Mesodermal cell (in vitro differentiated cells): Measurements from ENCODE around the gene MEGF8.

Source experiments
- H3K27ac ChIP-seq: 2 replicates; pipeline ENCODE4 v1.7.0; 2013; ENCODE audit warnings: mild to moderate bottlenecking, low read depth, low read length, moderate library complexity; ENCODE audit not compliant: severe bottlenecking
- H3K36me3 ChIP-seq: 2 replicates; pipeline ENCODE4 v1.7.1; 2013; ENCODE audit warnings: mild to moderate bottlenecking, low read length, moderate library complexity; ENCODE audit not compliant: control insufficient read depth, insufficient read depth
- H3K4me1 ChIP-seq: one replicate; pipeline ENCODE4 v1.7.1; 2013; ENCODE audit warnings: mild to moderate bottlenecking, low read length; ENCODE audit not compliant: insufficient read depth, control insufficient read depth, poor library complexity, severe bottlenecking
- H3K4me3 ChIP-seq: 2 replicates; pipeline ENCODE4 v1.7.0; 2013; ENCODE audit warnings: low read length, control low read depth, mild to moderate bottlenecking; ENCODE audit not compliant: insufficient read depth, poor library complexity, severe bottlenecking; ENCODE audit errors: extremely low read depth
- H3K9me3 ChIP-seq: 2 replicates; pipeline ENCODE4 v1.7.1; 2013; ENCODE audit warnings: mild to moderate bottlenecking, low read length, moderate library complexity; ENCODE audit not compliant: control insufficient read depth
- WGBS, 2 experiments: methylation state at CpG; one replicate each; pipeline ENCODE4 v1.1.5; 2013; ENCODE audit warnings: missing lambda C conversion rate in 2 of 2; ENCODE audit not compliant: insufficient coverage in 2 of 2; 5-methylcytosine and 5-hydroxymethylcytosine counted together

MEGF8 gene

GRCh38 chr19:42374826-42375376 lies 49.5 kb downstream of the MEGF8 start:
- WGBS, 2 experiments: 94 to 95% methylated on average over 11 of the region's 11 CpGs
- no peaks in the 10 kb centered on the region for H3K4me1 ChIP-seq
- peaks cover 12% of the 10 kb centered on the region for H3K36me3 ChIP-seq
- H3K4me3 ChIP-seq: no peak overlapping the region
- no peak overlapping the region for H3K27ac ChIP-seq
- H3K9me3 ChIP-seq: no peaks in the 10 kb centered on the region

GRCh38 chr19:42375415-42376176 lies 50.2 kb downstream of the MEGF8 start:
- no peaks in the 10 kb centered on the region for H3K4me1 ChIP-seq
- 96 to 98% methylated on average over 31 to 54 of the region's 54 CpGs for WGBS, 2 experiments
- no peaks in the 10 kb centered on the region for H3K9me3 ChIP-seq
- peaks cover 12% of the 10 kb centered on the region for H3K36me3 ChIP-seq
- no peak overlapping the region for H3K4me3 ChIP-seq
- no peak overlapping the region for H3K27ac ChIP-seq

GRCh38 chr19:42376177-42376555 lies 50.7 kb downstream of the MEGF8 start:
- Histone ChIP-seq H3K36me3 (peaks cover 12% of the 10 kb centered on the region), H3K4me1 (no peaks in the 10 kb centered on the region), H3K4me3 (no peak overlapping the region), H3K9me3 (no peaks in the 10 kb centered on the region), H3K27ac (no peak overlapping the region)
- WGBS, 2 experiments: 94 to 99% methylated on average over 13 to 16 of the region's 17 CpGs

GRCh38 chr19:42378225-42379215 lies 53.1 kb downstream of the MEGF8 start:
- Histone ChIP-seq H3K4me3 (no peak overlapping the region), H3K9me3 (no peaks in the 10 kb centered on the region), H3K27ac (no peak overlapping the region), H3K4me1 (no peaks in the 10 kb centered on the region), H3K36me3 (peaks cover 12% of the 10 kb centered on the region)
- 92 to 95% methylated on average over 12 to 14 of the region's 17 CpGs for WGBS, 2 experiments

- H3K4me3 ChIP-seq: no peak overlapping the region
- H3K4me1 ChIP-seq: no peaks in the 10 kb centered on the region
- H3K36me3 ChIP-seq: peaks cover 9% of the 10 kb centered on the region
- H3K9me3 ChIP-seq: no peaks in the 10 kb centered on the region
- 78 to 92% methylated on average over 3 to 6 of the region's 6 CpGs for WGBS, 2 experiments
- no peak overlapping the region for H3K27ac ChIP-seq
Measured at GRCh38 chr19:42380155-42380554, 54.7 kb downstream of the MEGF8 start.

- Histone ChIP-seq H3K4me1 (no peaks in the 10 kb centered on the region), H3K9me3 (no peaks in the 10 kb centered on the region), H3K36me3 (no peaks in the 10 kb centered on the region), H3K4me3 (peak overlapping the region; percentile 48), H3K27ac (peak overlapping the region; percentile 16)
- WGBS, 2 experiments: 1 to 3% methylated on average over 23 to 30 of the region's 48 CpGs
Measured at GRCh38 chr19:42386974-42387707, 61.7 kb downstream of the MEGF8 start.

GRCh38 chr19:42388851-42389489 lies 63.5 kb downstream of the MEGF8 start:
- no peak overlapping the region for H3K4me3 ChIP-seq

GRCh38 chr19:42389899-42390298 lies 64.5 kb downstream of the MEGF8 start, which contains the start of gene CNFN:
Gene CNFN, minus strand, starts transcription at chr19:42390297. Its CDS starts 1,260 bp downstream, at chr19:42389037.
- Histone ChIP-seq H3K4me3 (no peak within 1 kb of the TSS), H3K9me3 (no peaks in the 10 kb centered on the region), H3K27ac (no peak within 1 kb of the TSS), H3K36me3 (no peaks in the 10 kb centered on the region), H3K4me1 (no peaks in the 10 kb centered on the region)
- 63 to 75% methylated on average over 9 to 12 of the region's 12 CpGs for WGBS, 2 experiments

More at GRCh38 chr19:42388851-42389489, 63.5 kb downstream of the MEGF8 start:
- no peak overlapping the region for H3K27ac ChIP-seq
- 91 to 93% methylated on average over 15 to 16 of the region's 20 CpGs for WGBS, 2 experiments
- H3K4me1 ChIP-seq: no peaks in the 10 kb centered on the region
- no peaks in the 10 kb centered on the region for H3K36me3 ChIP-seq
- no peaks in the 10 kb centered on the region for H3K9me3 ChIP-seq

- Histone ChIP-seq H3K4me1 (peaks cover 7% of the 10 kb centered on the region), H3K27ac (no peak overlapping the region), H3K4me3 (no peak overlapping the region), H3K9me3 (no peaks in the 10 kb centered on the region), H3K36me3 (no peaks in the 10 kb centered on the region)
- 83 to 88% methylated on average over 1 to 3 of the region's 4 CpGs for WGBS, 2 experiments
Measured at GRCh38 chr19:42392165-42392564, 66.7 kb downstream of the MEGF8 start.

- Histone ChIP-seq H3K36me3 (no peaks in the 10 kb centered on the region), H3K4me1 (peaks cover 12% of the 10 kb centered on the region), H3K4me3 (no peak overlapping the region), H3K9me3 (no peaks in the 10 kb centered on the region), H3K27ac (no peak overlapping the region)
- 87 to 92% methylated on average over 5 to 8 of the region's 8 CpGs for WGBS, 2 experiments
Measured at GRCh38 chr19:42394751-42395150, 69.3 kb downstream of the MEGF8 start.
